ENCODE results near the gene PTPRM. TPM values are rescaled to one million over a fixed set of nuclear protein-coding genes. Genes with fewer than 3 reads are reported as not detected.

The PTPRM gene
- total and polyA plus RNA-seq, 2 of the 8 experiments (the other 6 are each of a cell fraction or from before 2014, with no cell fraction given) = 4.1 to 7.0 TPM

DNA sequence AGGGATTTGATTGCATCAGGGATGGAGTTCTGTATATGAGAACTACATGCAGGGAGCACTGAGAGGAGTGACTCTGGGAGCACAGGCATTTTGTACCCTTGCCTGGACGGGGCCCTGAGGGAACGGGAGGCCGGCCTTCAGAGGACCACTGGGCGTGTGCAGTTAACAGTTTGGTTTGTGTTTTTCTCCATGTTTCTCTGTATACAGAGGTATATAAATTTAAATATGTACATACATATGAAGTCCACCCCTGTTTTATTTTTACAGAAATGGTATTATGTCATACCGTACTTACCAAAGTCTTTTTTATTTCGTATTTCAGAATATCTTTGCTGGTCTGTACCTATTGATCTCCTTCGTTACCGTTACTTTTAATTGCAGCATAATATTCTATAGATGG is 111.3 kb downstream of the PTPRM start (continued):
- TF ChIP-seq, protein P1, sequence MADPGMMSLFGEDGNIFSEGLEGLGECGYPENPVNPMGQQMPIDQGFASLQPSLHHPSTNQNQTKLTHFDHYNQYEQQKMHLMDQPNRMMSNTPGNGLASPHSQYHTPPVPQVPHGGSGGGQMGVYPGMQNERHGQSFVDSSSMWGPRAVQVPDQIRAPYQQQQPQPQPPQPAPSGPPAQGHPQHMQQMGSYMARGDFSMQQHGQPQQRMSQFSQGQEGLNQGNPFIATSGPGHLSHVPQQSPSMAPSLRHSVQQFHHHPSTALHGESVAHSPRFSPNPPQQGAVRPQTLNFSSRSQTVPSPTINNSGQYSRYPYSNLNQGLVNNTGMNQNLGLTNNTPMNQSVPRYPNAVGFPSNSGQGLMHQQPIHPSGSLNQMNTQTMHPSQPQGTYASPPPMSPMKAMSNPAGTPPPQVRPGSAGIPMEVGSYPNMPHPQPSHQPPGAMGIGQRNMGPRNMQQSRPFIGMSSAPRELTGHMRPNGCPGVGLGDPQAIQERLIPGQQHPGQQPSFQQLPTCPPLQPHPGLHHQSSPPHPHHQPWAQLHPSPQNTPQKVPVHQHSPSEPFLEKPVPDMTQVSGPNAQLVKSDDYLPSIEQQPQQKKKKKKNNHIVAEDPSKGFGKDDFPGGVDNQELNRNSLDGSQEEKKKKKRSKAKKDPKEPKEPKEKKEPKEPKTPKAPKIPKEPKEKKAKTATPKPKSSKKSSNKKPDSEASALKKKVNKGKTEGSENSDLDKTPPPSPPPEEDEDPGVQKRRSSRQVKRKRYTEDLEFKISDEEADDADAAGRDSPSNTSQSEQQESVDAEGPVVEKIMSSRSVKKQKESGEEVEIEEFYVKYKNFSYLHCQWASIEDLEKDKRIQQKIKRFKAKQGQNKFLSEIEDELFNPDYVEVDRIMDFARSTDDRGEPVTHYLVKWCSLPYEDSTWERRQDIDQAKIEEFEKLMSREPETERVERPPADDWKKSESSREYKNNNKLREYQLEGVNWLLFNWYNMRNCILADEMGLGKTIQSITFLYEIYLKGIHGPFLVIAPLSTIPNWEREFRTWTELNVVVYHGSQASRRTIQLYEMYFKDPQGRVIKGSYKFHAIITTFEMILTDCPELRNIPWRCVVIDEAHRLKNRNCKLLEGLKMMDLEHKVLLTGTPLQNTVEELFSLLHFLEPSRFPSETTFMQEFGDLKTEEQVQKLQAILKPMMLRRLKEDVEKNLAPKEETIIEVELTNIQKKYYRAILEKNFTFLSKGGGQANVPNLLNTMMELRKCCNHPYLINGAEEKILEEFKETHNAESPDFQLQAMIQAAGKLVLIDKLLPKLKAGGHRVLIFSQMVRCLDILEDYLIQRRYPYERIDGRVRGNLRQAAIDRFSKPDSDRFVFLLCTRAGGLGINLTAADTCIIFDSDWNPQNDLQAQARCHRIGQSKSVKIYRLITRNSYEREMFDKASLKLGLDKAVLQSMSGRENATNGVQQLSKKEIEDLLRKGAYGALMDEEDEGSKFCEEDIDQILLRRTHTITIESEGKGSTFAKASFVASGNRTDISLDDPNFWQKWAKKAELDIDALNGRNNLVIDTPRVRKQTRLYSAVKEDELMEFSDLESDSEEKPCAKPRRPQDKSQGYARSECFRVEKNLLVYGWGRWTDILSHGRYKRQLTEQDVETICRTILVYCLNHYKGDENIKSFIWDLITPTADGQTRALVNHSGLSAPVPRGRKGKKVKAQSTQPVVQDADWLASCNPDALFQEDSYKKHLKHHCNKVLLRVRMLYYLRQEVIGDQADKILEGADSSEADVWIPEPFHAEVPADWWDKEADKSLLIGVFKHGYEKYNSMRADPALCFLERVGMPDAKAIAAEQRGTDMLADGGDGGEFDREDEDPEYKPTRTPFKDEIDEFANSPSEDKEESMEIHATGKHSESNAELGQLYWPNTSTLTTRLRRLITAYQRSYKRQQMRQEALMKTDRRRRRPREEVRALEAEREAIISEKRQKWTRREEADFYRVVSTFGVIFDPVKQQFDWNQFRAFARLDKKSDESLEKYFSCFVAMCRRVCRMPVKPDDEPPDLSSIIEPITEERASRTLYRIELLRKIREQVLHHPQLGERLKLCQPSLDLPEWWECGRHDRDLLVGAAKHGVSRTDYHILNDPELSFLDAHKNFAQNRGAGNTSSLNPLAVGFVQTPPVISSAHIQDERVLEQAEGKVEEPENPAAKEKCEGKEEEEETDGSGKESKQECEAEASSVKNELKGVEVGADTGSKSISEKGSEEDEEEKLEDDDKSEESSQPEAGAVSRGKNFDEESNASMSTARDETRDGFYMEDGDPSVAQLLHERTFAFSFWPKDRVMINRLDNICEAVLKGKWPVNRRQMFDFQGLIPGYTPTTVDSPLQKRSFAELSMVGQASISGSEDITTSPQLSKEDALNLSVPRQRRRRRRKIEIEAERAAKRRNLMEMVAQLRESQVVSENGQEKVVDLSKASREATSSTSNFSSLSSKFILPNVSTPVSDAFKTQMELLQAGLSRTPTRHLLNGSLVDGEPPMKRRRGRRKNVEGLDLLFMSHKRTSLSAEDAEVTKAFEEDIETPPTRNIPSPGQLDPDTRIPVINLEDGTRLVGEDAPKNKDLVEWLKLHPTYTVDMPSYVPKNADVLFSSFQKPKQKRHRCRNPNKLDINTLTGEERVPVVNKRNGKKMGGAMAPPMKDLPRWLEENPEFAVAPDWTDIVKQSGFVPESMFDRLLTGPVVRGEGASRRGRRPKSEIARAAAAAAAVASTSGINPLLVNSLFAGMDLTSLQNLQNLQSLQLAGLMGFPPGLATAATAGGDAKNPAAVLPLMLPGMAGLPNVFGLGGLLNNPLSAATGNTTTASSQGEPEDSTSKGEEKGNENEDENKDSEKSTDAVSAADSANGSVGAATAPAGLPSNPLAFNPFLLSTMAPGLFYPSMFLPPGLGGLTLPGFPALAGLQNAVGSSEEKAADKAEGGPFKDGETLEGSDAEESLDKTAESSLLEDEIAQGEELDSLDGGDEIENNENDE (IDR thresholded peaks at IDR 0.05; ENCODE audit: insufficient replicate concordance, low read length) = no peak
- TF ChIP-seq CHD1 (IDR thresholded peaks at IDR 0.05; ENCODE audit: low read depth, low read length) (no peak), RBBP5 (IDR thresholded peaks at IDR 0.05; ENCODE audit: borderline replicate concordance, low read depth, low read length) (no peak), JUN (IDR thresholded peaks at IDR 0.05; ENCODE audit: low read depth, low read length) (no peak), HDAC6 (IDR thresholded peaks at IDR 0.05; ENCODE audit: low read depth, low read length) (no peak), RNF2 (IDR thresholded peaks at IDR 0.05; ENCODE audit: borderline replicate concordance, low read depth, low read length, missing control alignments, poor library complexity, severe bottlenecking) (no peak), SP4 (IDR thresholded peaks at IDR 0.05; ENCODE audit: low read length) (no peak)
- TF ChIP-seq, protein P2, sequence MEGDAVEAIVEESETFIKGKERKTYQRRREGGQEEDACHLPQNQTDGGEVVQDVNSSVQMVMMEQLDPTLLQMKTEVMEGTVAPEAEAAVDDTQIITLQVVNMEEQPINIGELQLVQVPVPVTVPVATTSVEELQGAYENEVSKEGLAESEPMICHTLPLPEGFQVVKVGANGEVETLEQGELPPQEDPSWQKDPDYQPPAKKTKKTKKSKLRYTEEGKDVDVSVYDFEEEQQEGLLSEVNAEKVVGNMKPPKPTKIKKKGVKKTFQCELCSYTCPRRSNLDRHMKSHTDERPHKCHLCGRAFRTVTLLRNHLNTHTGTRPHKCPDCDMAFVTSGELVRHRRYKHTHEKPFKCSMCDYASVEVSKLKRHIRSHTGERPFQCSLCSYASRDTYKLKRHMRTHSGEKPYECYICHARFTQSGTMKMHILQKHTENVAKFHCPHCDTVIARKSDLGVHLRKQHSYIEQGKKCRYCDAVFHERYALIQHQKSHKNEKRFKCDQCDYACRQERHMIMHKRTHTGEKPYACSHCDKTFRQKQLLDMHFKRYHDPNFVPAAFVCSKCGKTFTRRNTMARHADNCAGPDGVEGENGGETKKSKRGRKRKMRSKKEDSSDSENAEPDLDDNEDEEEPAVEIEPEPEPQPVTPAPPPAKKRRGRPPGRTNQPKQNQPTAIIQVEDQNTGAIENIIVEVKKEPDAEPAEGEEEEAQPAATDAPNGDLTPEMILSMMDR (IDR thresholded peaks at IDR 0.05; ENCODE audit: control extremely low read depth in 1 of 3, insufficient read depth in 1 of 3, low read depth in 1 of 3, low read length in 3 of 3) = no peak
